ENCODE data around the gene CRYL1.
A peak's percentile ranks its signal among the peaks of the same experiment; 100 is the strongest.

CRYL1 gene

GRCh38 chr13:20494656-20495055 lies 31.0 kb downstream of the CRYL1 start:
- no peak for DNase-seq (ENCODE audit: low read depth in 2 of 2)

GRCh38 chr13:20492641-20493040 lies 33.0 kb downstream of the CRYL1 start:
- peak; percentile 18 to 52 for DNase-seq (ENCODE audit: low read depth in 2 of 2)

- no peak for DNase-seq (ENCODE audit: low read depth in 2 of 2)
Measured at GRCh38 chr13:20491926-20492435, 33.7 kb downstream of the CRYL1 start.

- peak in 1 of 2 donors; percentile 32 for DNase-seq (ENCODE audit: low read depth in 2 of 2)
Measured at GRCh38 chr13:20489185-20489820, 36.4 kb downstream of the CRYL1 start.

- no peak for DNase-seq (ENCODE audit: low read depth in 2 of 2)
Measured at GRCh38 chr13:20487927-20488326, 37.7 kb downstream of the CRYL1 start.

GRCh38 chr13:20482787-20483186 lies 42.9 kb downstream of the CRYL1 start:
- DNase-seq (ENCODE audit: low read depth in 2 of 2): no peak

- no peak for DNase-seq (ENCODE audit: low read depth in 2 of 2)
Measured at GRCh38 chr13:20482275-20482761, 43.3 kb downstream of the CRYL1 start.

- no peak for DNase-seq (ENCODE audit: low read depth in 2 of 2)
Measured at GRCh38 chr13:20477394-20477793, 48.3 kb downstream of the CRYL1 start.

- peak; percentile 32 to 40 for DNase-seq (ENCODE audit: low read depth in 2 of 2)
Measured at GRCh38 chr13:20475927-20476691, 49.5 kb downstream of the CRYL1 start.

- DNase-seq (ENCODE audit: low read depth in 2 of 2): no peak
Measured at GRCh38 chr13:20474515-20474914, 51.1 kb downstream of the CRYL1 start.

GRCh38 chr13:20473888-20474287 lies 51.8 kb downstream of the CRYL1 start:
- no peak for DNase-seq (ENCODE audit: low read depth in 2 of 2)

- DNase-seq (ENCODE audit: low read depth in 2 of 2): no peak
Measured at GRCh38 chr13:20473139-20473538, 52.5 kb downstream of the CRYL1 start.

- no peak for DNase-seq (ENCODE audit: low read depth in 2 of 2)
Measured at GRCh38 chr13:20472531-20472930, 53.1 kb downstream of the CRYL1 start.

GRCh38 chr13:20470136-20470535 lies 55.5 kb downstream of the CRYL1 start:
- no peak for DNase-seq (ENCODE audit: low read depth in 2 of 2)

- no peak for DNase-seq (ENCODE audit: low read depth in 2 of 2)
Measured at GRCh38 chr13:20466371-20466770, 59.3 kb downstream of the CRYL1 start.

- no peak for DNase-seq (ENCODE audit: low read depth in 2 of 2)
Measured at GRCh38 chr13:20465218-20465879, 60.3 kb downstream of the CRYL1 start.

GRCh38 chr13:20462921-20463320 lies 62.7 kb downstream of the CRYL1 start:
- no peak for DNase-seq (ENCODE audit: low read depth in 2 of 2)

GRCh38 chr13:20462533-20462915 lies 63.1 kb downstream of the CRYL1 start:
- no peak for DNase-seq (ENCODE audit: low read depth in 2 of 2)

GRCh38 chr13:20461860-20462532 lies 63.7 kb downstream of the CRYL1 start:
- no peak for DNase-seq (ENCODE audit: low read depth in 2 of 2)

- no peak for DNase-seq (ENCODE audit: low read depth in 2 of 2)
Measured at GRCh38 chr13:20461481-20461859, 64.2 kb downstream of the CRYL1 start.

- no peak for DNase-seq (ENCODE audit: low read depth in 2 of 2)
Measured at GRCh38 chr13:20460761-20461160, 64.9 kb downstream of the CRYL1 start.

GRCh38 chr13:20457670-20458069 lies 68.0 kb downstream of the CRYL1 start:
- DNase-seq (ENCODE audit: low read depth in 2 of 2): no peak

All from stimulated activated CD4-positive, alpha-beta T cell treated with anti-CD3 and anti-CD28 coated beads, Interleukin-1b, Interleukin-23, amount 100 ng/mL, for 4 hours (primary cell).